NCI-H2029 treated with DMSO at 0.1 percent for 48 hours (cell line): Measurements from ENCODE around the gene SCYGR8.
"Not testable (repeated sequence)": the region's sequence is repeated elsewhere in the genome, so short reads cannot be mapped to it uniquely, and the experiment has no call there.

Experiments
- DNase-seq: peaks from one replicate; lab custom pipeline; 2025; lab: John Stamatoyannopoulos, UW

Gene SCYGR8, protein sequence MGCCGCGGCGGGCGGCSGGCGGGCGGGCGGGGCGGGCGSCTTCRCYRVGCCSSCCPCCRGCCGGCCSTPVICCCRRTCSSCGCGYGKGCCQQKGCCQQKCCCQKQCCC

GRCh38 chr2:227745594-227745993, at the start of gene SCYGR8:
TSS of gene SCYGR8 (plus strand) at chr2:227745894. CDS start at chr2:227745894, 0 bp downstream.
- no peak for DNase-seq

GRCh38 chr2:227696990-227697679, 48.6 kb upstream of the SCYGR8 start:
- DNase-seq, result no peak

- no peak for DNase-seq
Measured at GRCh38 chr2:227701556-227701955, 44.1 kb upstream of the SCYGR8 start.

GRCh38 chr2:227703280-227703732, 42.4 kb upstream of the SCYGR8 start:
- peak; percentile 5 for DNase-seq

DNA sequence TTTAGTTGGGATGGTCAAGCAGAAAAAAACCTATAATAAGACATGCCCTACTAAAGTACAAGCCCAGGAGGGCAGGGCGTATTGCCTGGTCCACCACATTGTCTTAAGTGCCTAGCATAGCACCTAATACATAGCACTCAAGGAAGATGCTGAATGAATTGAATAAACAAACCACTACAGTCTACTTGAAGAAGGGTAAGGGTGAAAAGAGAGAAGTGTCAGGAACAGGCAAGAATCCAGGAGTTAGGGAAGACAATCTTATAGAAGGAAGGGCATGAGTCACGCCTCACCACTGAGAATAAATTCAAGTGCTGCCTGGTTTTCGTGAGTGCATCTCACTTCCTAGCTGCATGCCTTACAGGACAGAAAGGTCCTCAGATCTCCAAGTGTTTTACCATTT, 41.7 kb upstream of the SCYGR8 start:
- no peak for DNase-seq

DNA sequence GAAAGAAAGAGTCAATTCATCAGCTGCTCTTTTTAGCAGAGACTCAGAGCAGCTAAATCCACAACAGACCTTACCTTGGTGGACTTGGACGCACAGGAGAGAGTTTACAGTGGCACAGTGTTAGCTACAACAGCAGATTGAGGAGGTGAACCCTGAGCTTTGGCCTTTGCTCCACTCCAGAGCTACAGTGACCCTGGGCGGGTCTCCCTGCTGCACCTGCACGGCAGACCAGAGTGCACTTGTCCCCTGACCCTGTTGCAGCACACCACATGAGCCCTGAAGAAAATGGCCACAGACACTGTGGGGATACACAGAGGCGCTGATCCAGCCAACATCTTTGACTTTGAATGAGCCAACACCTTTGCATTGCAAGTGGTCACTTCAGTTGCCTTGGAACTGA, 38.8 kb upstream of the SCYGR8 start:
- no peak for DNase-seq

DNA sequence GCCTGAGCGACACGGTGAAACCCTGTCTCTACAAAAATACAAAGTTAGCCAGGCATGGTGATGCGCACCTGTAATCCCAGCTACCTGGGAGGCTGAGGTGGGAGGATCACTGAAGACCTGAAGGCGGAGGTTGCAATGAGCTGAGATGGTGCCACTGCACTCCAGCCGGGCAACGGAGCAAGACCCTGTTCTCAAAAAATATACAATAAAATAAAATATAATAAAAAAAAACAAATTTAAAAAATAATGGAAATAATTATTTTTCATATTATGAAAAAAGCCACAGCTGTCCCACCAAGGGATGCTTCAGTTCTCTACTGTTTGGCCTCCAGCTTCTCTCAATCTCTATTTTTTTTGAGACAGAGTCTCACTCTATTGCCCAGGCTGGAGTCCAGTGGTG, 38.3 kb upstream of the SCYGR8 start:
- DNase-seq, result no peak

DNA sequence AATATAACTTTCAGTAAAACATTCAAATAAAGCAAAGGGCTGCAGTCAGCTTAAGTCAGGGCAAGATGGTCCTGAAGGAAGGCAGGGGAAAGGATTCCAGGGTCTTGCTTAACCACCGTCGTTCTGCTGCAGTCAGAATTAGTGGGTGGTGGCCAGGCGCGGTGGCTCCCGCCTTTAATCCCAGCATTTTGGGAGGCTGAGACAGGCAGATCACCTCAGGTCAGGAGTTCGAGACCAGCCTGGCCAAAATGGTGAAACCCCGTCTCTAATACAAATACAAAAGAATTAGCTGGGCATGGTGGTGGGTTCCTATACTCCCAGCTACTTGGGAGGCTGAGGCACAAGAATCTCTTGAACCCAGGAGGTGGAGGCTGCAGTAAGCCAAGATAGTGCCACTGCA, 34.7 kb upstream of the SCYGR8 start:
- no peak for DNase-seq

DNA sequence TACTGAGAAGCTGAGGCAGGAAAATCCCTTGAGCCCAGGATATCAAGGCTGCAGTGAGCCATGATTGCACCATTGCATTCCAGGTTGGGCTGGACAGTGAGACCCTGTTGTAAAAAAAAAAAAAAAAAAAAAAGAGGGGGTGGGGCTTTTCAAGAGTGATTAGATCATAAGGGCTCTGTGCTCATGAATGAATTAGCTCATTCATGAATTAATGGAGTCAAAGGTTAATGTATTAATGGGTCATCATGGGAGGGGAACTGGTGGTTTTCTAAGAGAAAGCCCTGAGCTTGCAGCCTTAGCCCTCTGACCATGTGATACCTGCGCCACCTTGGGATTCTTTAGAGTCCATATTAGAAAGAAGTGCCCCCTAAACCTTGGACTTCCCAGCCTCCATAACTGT, 32.4 kb upstream of the SCYGR8 start:
- no peak for DNase-seq

GRCh38 chr2:227716501-227716900, 29.2 kb upstream of the SCYGR8 start:
- DNase-seq, result no peak

DNA sequence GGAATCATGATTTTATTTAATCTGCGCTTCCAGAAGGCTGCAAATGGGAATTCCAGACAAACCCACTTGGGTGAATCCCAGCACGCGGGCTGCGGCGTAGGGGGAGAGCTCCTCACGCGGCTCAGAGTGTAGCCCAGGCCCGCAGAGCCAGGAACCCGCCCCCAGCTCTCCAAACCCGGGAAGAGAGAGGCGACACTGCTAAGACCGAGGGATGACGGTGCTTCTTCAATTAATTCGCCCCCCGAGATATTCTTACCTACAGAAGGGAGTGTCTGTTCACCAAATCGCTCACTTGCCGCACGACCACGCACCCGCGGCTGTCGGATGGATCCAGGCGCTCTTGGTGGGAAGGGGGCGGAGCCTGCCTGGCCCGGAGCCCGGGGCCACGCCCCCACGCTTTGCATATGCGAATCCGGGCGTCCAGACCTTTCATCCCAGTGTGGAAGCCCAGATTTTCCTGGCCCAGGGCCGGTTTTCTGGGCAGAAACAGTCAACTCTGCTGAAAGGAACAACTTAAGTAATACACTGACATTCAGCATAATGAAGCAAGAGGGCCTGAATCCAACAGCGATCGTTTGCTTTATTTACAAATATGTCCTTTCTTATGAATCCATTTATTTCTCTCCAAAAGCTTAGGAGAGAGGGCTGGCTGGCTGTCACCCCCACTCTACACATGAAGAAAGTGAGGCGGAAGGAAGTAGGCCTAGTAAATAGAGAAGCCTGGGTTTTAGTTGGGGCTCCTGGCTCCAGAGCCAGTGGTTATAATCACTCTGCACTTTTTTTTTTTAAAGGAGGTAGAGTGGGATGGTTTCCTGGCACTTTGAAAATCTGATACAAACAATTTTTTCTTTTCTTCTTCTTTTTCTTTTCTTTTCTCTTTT, 27.8 kb upstream of the SCYGR8 start, which contains the start of gene SLC19A3:
Gene SLC19A3 (minus strand): TSS at position 342 of the 881 bp plus-strand sequence. CDS start 15,710 bp downstream, outside the sequence.
- peak; percentile 15 for DNase-seq

DNA sequence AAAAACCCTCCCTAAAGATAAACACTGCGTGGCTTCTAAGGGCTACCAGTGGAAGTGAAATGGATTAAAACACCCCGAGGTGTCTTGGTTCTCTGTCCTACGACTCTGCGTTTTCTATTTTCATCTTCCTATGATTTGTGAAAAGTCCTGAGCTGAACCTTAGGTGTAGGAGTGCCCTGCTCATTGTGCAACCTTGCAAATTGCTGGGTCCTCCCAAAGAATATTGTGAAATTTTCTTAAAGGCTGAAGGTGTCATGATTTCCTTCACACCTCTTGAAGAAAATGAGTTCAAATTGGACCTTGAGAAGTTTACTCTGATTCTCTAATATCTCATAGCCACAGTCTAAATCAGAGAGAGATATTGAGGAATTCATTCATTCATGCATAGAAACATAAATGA, 26.1 kb upstream of the SCYGR8 start:
- DNase-seq, result no peak

GRCh38 chr2:227720680-227721079, 25.0 kb upstream of the SCYGR8 start:
- DNase-seq, result no peak

DNA sequence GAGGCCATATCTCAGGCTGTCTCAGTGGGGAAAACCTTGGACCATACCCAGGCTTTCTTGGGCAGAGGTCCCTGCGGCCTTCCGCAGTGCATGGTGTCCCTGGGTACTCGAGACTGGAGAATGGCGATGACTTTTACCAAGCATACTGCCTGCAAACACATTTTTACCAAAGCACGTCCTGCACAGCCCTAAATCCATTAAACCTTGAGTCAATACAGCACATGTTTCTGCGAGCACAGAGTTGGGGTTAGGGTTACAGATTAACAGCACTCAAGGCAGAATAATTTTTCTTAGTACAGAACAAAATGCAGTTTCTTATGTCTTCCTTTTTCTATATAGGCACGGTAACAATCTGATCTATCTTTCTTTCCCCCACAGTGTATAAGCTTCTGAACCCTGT, 22.9 kb upstream of the SCYGR8 start:
- DNase-seq, result not testable (repeated sequence)

DNA sequence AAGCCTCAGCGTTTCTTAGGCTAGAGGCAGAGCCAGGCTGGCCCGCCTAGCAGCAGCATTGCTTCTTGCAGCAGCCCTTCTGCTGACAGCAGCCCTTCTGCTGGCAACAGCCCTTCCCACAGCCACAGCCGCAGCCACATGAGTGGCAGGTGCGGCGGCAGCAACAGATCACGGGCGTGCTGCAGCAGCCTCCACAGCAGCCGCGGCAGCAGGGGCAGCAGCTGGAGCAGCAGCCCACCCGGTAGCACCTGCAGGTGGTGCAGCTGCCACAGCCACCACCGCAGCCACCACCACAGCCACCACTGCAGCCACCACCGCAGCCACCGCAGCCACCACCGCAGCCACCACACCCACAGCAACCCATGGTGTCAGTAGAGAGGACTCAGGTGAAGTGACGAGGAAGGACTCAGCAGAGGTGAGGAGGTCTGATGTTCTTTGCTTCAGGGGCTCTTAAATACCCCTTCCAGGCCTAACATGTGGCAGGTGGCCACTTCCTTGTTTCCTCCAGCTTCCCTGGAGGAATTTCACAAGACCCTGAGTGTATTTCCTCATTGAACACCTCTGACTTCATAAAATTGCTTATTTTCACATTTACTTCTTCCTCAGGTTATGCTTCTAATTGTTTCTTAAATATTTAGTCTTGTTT, 21.2 kb upstream of the SCYGR8 start, which contains the start of gene SCYGR6:
Gene SCYGR6 (minus strand): TSS at position 364 of the 646 bp plus-strand sequence. CDS start 0 bp downstream, at position 364.
- no peak for DNase-seq

DNA sequence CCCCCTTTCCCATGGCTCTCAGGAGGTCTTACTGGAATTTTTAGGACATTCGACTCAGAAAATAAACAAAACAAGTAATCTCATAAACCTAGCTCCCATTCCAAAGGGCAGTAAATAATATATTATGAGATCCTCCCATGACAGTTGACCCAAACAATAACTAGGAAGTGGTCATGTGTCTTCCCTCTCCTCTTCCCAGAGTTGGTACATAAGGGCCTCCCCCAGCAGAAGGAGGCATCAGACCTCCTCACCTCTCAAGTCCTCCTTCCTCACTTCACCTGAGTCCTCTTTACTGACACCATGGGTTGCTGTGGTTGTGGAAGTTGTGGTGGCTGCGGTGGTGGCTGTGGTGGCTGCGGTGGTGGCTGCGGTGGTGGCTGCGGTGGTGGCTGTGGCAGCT, 17.7 kb upstream of the SCYGR8 start, which contains the start of gene SCYGR7:
Gene SCYGR7 (plus strand): TSS at position 301 of the 400 bp plus-strand sequence. CDS start 0 bp downstream, at position 301.
- DNase-seq, result no peak

- no peak for DNase-seq
Measured at GRCh38 chr2:227739351-227739750, 6.3 kb upstream of the SCYGR8 start.

DNA sequence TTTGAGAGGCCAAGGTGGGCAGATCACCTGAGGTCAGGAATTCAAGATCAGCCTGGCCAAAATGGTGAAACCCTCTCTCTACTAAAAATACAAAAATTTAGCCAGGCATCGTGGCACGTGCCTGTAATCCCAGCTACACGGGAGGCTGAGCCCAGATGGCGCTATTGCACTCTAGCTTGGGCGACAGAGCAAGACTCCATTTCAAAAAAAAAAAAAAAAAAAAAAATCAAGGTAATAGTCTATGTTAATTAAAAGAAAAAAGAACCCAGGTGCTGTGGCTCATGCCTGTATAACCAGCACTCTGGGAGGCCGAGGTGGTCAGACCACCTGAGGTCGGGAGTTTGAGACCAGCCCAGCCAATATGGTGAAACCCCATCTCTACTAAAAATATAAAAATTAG, 5.0 kb upstream of the SCYGR8 start:
- not testable (repeated sequence) for DNase-seq

- no peak for DNase-seq
Measured at GRCh38 chr2:227748079-227748478, 2.4 kb downstream of the SCYGR8 start.

DNA sequence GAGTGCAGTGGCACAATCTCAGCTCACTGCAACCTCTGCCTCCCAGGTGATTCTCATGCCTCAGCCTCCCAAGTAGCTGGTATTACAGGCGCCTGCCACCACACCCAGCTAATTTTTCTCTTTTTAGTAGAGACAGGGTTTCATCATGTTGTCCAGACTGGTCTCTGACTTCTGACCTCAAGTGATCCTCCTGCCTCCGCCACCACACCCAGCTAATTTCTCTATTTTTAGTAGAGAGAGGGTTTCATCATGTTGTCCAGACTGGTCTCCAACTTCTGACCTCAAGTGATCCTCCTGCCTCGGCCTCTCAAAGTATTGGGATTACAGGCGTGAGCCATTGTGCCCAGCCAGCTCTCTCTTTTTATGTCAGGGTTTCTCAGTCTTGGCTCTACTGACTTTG, 10.6 kb downstream of the SCYGR8 start:
- not testable (repeated sequence) for DNase-seq

DNA sequence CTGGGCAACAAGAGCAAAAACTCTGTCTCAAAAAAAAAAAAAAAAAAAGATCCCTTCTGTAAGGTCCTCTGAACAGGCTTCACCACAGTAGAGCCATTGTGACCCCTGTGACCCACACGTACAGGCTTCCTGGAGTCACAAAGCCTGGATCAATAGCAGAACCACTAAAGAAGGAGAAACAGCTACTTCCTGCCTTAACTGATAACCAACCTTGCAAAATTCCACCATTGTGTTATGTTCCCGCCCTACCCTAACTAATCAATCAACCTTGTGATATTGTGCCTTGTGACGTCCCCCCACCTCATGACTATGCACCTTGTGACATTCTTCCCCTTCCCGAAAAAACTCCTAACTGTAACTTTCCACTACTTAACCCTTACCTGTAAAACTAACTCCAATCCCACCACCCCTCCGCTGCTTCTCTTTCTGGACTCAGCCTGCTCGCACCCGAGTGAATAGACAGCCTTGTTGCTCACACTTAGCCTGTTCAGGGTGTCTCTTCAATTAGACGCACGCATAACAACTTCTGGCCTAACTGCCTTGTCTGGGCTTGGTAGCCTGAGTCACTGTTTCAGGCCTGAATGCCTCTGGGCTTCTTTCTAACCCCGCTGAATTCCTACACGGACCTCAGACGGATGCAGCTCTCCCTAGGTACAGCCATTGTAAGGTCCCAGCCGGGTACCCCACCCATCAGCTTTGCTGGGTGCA, 13.9 kb downstream of the SCYGR8 start:
- DNase-seq, result no peak
